Measurements from ENCODE around the gene PCDH12.

The PCDH12 gene

GRCh38 chr5:141958113-141958512, at the start of gene PCDH12:
PCDH12 (minus strand) TSS chr5:141958202; CDS start chr5:141957851, 351 bp downstream.
- DNase-seq (ENCODE audit: low read depth): no peak

DNA sequence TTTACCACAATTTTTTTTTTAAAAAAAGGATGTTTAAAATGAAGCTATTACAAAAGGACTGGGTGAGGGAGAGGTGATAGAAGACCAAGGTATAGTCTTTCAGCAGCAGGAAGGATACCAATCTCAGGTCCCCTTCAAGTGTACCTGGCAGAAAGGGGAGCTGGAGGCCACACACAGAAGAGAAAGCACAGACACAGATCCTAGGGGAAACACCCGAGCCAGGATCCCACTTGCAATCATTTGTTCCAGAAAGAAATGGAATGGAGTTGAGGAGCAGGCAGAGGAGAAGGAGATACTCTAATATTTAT, 49.2 kb upstream of the PCDH12 start:
- no peak for DNase-seq (ENCODE audit: low read depth)

DNA sequence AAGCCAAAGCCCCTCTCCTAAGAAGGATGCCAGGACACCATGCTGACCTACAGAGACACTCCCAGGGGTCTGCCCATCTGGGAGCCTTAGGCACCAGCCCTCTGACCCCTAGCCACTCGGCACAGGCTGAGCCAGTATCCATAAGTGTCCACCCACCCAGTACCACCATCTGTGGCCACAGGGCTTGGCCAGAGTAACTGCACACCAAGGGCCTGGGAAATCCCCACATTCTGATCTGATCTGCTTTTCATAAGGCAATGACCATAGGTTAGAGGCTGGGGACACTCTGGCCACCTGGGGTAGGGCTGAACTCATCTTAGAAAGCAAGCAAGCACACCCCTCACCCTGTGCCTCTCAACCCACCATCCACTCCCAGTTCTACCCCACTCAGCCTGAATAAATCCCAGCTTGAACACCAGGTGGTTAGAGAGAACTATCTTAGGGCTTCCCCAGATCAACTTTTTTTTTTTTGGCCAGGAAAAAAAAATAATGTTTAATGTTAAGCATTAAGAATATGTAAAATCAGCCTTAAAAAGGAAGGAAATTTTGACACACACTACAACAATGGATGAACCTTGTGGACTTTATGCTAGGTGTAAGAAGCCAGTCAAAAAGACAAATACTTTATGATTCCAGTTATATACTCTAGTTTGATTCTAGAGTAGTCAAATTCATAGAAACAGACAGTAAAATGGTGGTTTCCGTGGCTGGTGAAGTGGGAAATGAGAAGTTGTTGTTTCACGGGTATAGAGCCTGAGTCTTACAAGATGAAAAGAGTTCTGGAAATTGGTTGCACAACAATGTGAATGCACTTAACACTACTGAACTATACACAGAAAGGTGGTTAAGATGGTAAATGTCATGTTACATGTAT, 48.6 kb upstream of the PCDH12 start:
- no peak for DNase-seq (ENCODE audit: low read depth)

DNA sequence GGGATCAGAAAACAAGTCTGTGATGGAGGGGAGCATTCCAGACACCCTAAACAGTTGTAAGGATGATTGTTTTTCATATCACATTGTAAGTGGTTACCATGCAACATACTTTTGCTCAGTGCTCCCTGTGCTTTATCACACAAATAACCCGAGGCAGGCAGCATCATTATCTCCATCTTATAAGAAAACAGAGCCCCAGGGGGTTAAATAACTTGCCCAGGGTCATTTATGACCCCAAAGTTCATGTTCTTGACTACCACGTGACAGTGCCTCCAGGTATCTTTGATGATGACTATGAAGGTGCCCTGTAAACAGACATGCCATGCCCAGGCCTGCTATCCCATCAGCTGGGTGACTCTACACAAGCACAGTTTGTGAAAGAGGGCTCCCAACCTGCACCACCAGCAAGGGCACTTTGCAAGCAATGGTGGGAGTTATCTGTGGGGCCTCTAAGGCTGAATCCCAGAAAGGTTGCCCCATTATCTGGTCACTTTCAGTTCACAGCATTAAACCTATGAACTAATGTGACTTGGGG, 45.3 kb upstream of the PCDH12 start:
- DNase-seq (ENCODE audit: low read depth): no peak

DNA sequence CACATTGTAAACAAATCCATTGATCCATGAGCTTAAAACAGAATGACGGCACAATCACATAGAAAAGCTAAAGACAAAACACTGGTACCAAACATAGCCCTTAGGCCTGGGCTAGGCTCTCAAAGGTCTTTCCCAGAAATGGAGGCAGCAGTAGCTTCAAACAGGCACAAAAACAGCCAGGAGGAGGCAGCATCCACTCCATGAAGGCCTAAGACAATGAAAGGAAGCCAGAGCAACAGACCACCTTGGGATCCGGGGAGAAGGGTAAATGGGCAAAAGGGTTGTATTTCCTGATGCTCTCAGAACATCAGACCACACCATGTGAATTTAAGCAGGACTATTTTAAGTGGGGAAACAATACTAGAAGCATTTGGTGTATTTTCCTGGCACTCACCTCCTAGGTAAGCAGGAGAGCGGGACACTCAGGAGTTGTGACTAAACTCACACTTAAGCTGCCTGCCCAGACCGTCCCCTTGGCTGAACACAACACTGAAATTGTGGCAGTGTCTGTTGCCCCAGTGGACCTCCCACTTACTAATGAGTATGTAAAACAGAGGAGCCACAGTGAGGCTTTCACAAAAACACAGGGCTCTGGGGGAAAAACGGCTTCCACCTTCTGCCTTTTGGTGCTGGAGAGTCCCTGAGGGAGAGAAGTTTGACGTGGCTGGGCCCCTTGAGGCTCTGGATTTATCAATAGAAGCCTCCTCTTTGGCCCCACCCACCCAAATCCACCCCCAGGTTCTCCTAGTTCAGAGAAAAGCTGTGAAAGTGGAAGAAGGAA, 42.9 kb upstream of the PCDH12 start:
- no peak for DNase-seq (ENCODE audit: low read depth)

GRCh38 chr5:142000173-142000572, 42.2 kb upstream of the PCDH12 start:
- DNase-seq (ENCODE audit: low read depth): no peak

GRCh38 chr5:141997358-141997960, 39.5 kb upstream of the PCDH12 start:
- DNase-seq (ENCODE audit: low read depth): no peak

DNA sequence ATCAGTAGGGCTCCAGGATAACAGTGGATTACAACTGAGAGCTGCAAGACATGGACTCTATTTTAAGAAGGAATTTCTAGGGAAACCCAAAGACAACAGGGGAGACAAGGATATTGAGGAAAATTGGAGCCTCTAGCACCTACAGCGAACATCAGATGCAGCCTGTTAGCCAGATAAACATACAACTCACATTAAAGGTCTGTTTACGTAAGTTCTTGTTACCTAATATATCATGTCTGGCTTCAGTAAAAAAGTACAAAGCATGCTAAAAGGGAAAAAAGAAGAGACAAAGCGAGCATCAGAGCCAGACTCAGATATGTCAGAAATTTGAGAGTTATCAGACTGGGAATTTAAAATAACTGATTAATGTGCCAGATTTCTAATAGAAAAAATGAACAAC, 37.7 kb upstream of the PCDH12 start:
- DNase-seq (ENCODE audit: low read depth): no peak

DNA sequence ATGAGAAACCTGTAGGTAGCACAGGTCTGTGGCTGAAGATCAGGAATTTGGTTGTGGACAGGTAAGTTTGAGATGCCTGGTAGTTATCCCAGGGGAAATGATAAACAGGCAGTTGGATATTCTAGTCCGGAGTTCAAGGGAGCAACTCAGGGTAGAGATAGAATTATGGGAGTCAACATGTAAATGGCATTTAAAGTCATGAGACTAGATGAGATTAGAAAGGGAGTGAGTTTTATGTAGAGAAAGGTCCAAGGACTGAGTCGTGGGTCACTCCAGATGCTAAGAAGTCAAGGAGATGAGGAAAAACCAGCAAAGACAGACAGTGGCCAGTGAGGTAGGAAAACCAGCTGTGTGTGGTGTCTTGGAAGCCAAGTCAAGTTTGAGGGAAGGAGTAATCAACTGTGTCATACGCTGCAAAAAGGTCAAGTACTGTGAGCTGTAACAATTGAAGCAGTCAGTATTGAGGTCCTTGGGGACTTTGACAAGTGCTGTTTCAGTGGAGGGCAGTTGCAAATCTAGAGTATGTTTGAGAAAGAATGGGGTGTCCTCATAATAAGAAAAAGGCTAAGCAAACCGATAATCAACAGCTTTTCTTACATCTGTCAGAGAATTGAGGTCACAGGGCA, 36.6 kb upstream of the PCDH12 start:
- no peak for DNase-seq (ENCODE audit: low read depth)

GRCh38 chr5:141992349-141992963, 34.5 kb upstream of the PCDH12 start:
- DNase-seq (ENCODE audit: low read depth): peak; percentile 71

DNA sequence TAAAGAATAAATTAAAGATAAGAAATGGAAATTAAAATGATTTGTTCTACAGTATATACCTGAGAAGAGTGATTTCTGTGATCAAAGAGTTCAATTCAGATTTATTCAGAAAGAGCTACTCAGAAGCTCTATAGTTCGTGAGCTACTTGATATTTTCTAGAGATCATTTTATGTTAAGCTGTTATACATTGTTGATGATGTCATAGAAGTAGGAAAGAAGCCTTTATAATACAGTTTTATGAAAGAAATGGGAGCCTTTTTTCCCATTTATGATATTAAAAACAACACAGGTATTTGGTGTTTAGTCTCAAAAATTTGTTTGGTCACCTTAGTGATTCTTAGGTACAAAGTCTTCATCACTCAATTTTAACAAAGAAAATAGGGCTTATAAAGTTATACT, 31.7 kb upstream of the PCDH12 start:
- no peak for DNase-seq (ENCODE audit: low read depth)

- no peak for DNase-seq (ENCODE audit: low read depth)
Measured at GRCh38 chr5:141986072-141986471, 28.1 kb upstream of the PCDH12 start.

- no peak for DNase-seq (ENCODE audit: low read depth)
Measured at GRCh38 chr5:141982626-141983025, 24.6 kb upstream of the PCDH12 start.

DNA sequence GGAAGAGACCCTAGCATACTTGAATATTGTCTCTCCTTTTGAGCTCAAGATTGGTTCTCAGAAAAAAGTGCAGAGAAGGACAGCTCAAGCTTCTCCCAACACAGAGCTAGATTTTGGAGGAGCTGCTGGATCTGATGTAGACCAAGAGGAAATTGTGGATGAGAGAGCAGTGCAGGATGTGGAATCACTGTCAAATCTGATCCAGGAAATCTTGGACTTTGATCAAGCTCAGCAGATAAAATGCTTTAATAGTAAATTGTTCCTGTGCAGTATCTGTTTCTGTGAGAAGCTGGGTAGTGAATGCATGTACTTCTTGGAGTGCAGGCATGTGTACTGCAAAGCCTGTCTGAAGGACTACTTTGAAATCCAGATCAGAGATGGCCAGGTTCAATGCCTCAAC, 20.4 kb upstream of the PCDH12 start:
- no peak for DNase-seq (ENCODE audit: low read depth)

GRCh38 chr5:141976176-141976575, 18.2 kb upstream of the PCDH12 start:
- no peak for DNase-seq (ENCODE audit: low read depth)

GRCh38 chr5:141973871-141974595, 16.0 kb upstream of the PCDH12 start:
- DNase-seq (ENCODE audit: low read depth): no peak

DNA sequence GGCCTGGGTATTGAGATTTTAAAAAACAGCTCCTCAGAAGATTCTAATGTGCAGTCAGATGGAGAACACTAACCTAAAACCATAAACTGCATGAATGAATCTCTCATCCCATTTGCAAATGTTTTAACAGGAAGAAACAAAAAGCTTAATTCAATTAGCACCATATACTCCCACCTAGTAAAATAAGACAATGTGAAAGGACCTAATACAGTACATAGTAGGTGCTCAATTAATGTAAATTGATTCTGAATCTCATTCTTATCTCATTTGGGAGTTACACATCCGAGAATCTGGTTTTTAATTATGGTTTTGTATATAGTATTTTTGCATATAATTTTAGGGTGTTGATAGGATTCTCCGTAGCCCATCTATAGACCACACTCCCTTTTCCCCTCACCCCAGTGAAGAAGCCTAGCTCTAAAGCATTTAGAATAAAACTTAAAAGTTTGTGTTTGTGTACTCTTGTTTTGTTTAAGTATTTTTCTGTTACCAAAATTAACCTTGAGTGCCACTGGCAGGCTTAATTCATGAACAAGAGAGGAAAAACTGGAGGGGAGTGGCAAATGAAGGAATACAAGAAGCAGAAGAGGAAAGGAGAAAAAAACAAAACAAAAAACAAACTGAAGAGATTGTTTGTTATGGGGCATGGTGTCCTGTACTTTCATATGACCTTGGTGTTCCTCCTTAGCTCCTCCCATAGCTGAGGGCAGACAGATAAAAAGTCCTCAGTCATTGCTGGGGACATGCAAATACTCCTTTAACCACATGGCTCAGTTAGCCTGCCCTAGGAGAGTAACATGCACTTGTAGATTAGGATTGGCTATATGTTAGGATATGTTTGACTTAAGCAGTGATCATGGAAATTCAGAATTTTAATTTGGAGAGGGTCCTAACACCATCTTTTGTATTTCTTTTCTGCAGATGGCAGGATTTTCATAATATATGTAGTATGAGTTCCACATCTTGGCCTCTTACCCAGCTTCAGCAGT, 12.1 kb upstream of the PCDH12 start:
- no peak for DNase-seq (ENCODE audit: low read depth)

GRCh38 chr5:141968914-141969608, 11.1 kb upstream of the PCDH12 start, which contains the start of gene RNF14:
RNF14 (plus strand) TSS chr5:141969105; CDS start chr5:141973589, 4,484 bp downstream.
- DNase-seq (ENCODE audit: low read depth): peak; percentile 91

DNA sequence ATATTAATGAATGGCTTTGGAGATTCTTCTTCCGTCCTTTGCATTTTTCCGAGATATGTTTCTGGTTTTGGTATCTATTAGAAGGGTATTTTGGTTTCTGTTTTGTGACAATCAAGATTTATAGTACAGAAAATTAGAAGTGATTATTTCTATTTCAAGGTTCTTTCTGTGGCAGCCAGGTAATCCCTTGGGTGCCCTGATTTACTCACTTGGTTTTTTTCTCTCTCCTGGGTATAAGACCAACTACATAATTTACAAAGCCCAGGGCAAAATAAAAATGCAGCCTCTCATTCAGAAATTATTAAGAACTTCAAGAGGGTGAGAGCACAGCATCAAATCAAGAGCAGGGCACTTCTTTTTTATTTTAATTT, 8.9 kb upstream of the PCDH12 start:
- DNase-seq (ENCODE audit: low read depth): no peak
